UCSD-AML1 (cell line): ENCODE results near the gene TBCD.

Source experiments
- DNase-seq: peaks from one replicate; lab custom pipeline; 2025; ENCODE audit not compliant: unreplicated experiment; lab: John Stamatoyannopoulos, UW

TBCD gene

GRCh38 chr17:82751571-82752370 lies at the start of gene TBCD:
Gene TBCD (plus strand): TSS chr17:82752065. CDS start chr17:82752194, 129 bp downstream.
- peak; percentile 95 for DNase-seq

GRCh38 chr17:82702231-82702927 lies 49.5 kb upstream of the TBCD start:
- no peak for DNase-seq

DNA sequence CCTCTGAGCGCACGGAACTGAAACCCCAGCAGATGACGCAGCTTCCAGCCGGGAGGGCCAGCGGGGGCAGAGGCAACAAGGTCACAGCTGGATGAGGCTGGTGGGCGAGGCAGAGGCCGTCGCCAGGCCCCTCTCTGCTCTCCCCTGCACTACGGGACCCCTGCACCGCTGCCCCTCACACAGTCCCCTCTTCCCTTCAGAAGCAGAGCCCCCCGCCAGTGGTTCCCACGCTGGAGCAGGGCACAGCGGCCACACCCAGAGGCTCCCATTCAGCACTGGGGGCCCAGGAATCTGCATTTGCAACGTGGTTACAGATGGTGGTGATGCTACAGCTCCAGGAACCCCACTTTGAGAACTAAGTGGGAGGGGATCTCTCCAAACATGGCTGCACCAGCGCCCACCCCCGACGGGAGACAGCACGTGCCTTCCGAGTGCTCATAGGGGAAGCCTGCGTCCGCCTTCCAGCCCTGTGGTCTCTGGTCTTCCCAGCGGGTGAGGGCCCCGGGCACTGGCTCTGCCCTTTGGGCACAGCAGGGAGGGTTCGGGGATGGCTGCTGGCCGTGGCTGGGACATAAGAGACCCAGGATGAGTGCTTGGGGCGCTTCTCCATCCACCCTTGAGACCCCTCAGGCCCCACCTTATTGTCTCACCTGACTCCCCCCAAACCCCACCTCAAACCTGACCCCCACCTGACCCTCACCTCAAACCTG lies 48.7 kb upstream of the TBCD start:
- no peak for DNase-seq

DNA sequence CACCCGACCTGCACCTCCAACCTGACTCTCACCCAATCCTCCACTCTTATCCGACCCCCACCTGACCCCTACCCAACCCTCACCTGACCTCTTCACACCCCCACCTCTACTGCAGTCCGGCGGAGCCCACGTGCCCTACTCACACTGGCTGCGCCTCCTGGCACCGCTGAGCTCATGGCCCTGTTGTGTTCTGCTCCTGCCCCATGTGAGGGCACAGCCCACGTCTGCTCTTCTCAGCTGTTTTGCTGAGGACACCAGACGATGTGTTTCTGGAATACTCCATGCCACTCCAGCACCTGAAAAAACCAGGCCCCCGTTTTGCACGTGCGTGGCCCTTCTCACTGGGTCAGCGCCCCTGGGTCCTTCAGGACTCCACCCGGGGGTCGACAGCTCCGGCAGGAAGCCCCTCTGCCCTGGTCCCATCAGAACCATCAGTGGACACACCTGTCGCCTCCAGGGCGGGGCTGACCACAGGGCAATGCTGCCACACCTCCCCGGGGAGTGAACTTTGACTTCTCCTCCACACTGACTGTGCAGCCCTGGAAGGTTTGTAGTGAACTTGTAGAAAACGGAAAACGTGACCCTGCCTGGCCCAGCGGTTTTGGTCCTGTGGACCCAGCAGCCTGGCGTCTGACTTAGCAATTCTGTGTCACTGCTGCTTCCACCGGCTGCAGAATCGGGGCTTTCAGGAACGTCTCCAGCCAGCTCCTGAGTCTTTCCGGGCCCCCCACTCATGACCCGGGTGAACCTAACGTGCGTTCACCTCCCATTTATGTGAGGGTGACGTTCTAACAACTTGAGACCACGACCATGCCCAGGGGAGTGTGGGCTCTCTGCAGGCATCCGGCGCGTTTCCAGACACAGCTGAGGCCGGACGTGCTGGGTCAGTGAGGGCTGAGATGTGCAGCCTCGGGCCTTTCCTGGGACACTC lies 47.7 kb upstream of the TBCD start:
- no peak for DNase-seq

DNA sequence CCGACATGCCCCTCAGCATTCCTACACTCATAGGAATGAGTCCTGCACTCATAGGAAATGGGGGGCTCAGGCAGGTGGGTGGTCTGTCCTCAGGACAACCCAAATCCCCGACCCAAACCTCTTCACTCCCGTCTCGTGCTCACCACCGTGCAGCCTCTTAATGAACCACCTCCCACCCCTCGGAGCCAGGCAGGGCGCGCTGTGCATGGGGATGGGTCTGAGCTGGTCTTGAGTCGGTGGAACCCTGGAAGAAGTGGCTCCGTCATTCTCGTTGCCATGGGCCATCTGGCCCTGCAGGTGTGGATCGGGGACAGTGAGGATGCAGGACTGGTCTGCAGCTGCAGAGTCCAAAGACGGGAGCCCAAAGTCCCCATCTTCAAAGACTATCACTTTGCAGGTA lies 47.0 kb upstream of the TBCD start:
- no peak for DNase-seq

GRCh38 chr17:82705756-82706155 lies 46.1 kb upstream of the TBCD start:
- DNase-seq, result no peak

DNA sequence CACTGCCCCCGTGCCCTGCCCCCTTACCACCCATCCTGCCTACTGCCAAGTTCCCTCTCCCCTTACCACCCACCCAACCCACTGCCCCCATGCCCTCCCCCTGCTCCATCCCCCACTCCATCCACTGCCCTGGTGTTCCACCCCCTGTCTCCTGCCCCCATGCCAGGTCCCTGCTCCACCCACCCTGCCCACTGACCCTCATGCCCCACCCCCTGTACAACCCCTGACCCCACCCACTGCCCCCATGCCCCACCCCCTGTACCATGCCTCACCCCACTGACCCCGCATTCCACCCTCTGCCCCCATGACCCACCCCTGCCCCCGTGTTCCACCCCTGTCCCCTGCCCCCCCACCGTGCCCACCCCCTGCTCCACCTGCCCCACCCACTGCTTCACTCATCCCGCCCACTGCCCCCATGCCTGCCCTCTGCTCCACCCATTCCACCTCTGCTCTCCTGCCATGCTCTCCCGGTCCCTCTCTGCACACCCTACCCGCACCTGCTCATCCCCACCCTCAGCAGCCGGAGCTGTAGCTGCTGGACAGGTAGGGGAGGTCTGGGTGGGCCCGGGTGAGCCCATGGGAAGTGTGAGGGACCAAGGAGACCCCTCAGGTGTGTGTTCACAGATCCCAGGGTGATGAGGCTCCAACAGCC lies 42.7 kb upstream of the TBCD start:
- DNase-seq, result no peak

- no peak for DNase-seq
These were observed 42.0 kb upstream of the TBCD start for GRCh38 chr17:82709676-82710498.

GRCh38 chr17:82710499-82711232 lies 41.2 kb upstream of the TBCD start:
- no peak for DNase-seq

DNA sequence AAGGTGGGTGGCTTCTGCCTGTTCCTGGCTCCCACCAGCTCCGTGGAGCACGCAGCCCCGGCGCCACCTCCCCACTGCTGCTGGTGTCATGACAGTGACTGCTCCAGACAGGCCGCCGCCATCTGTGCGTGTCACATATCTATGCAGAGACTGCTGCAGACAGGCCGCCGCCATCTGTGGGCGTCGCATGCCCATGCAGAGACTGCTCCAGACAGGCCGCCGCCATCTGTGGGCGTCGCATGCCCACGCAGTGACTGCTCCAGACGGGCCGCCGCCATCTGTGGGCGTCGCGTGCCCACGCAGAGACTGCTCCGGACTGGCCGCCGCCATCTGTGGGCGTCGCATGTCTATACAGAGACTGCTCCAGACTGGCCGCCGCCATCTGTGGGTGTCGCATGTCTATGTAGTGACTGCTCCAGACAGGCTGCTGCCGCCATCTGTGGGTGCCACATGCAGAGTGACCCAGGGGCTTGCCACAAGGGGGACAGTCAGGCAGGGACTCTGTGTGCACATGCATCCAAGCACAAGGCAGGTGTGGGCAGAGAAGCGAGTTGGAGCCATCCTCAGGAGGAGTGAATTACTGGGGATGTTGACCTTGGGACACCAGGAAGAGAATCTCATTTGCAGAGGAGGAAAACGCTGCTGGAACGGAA lies 38.7 kb upstream of the TBCD start:
- DNase-seq, result peak; percentile 24

GRCh38 chr17:82716203-82717010 lies 35.5 kb upstream of the TBCD start, which contains the start of gene FN3KRP:
Gene FN3KRP (plus strand): TSS chr17:82716706. CDS start chr17:82716756, 50 bp downstream.
- DNase-seq, result peak; percentile 94

GRCh38 chr17:82718986-82719685 lies 32.7 kb upstream of the TBCD start:
- no peak for DNase-seq

DNA sequence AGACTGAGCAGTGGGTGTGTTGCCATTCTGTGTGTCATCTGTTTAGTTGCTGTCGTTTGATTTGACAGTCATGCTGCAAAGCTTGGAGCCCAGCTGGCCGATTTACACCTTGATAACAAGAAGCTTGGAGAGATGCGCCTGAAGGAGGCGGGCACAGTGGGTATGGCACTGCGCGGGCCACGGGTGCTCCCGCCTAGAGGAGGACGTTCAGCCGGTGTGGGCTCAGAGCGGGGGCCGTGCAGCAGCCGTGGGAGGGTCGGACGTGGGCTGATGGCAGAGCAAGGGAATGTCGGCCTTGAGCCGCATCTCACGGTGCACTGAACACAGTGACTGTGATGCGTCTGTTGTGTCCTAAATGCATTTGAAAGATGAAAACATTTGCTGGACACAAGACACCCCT lies 31.7 kb upstream of the TBCD start:
- DNase-seq, result no peak

GRCh38 chr17:82722341-82723013 lies 29.4 kb upstream of the TBCD start:
- no peak for DNase-seq

DNA sequence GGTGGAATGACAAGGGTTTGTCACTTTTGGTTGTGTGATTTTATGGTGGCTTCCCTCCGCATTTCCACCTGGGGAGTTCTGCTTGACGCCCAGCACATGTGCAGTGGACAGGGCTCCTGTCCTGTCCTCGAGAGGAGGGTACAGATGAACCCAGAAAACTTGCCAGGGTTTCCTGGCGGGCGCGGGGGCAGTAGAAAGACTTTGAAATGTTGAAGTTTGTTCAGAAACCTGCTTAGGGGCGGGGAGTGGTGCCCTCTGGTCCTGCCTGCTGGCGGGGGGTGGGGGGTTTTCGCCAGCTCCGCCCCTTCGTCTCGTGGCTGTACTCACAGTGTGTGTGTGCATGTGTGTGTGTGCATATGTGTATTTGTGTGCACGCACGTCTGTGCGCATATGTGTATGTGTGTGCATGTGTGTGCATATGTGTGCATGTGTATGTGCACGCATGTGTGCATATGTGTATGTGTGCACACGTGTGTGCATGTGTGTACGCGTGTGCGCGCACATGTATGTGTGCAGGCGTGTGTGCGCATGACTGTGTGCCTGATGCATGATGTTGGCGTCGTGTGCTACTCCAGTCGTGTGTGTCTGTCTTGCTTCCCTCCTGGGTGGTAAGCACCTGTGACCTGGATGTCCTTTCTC lies 28.6 kb upstream of the TBCD start:
- DNase-seq, result no peak

- DNase-seq, result no peak
These were observed 25.4 kb upstream of the TBCD start for GRCh38 chr17:82726427-82726826.
